Measurements from ENCODE around the gene SLC5A10. TPM values are rescaled to one million over a fixed set of nuclear protein-coding genes. Genes with fewer than 3 reads are reported as not detected.
A peak's percentile ranks its signal among the peaks of the same experiment; 100 is the strongest.

SLC5A10 gene
- total and polyA plus RNA-seq, 7 experiments from 2014 or later = 0.15 to 0.37 (median 0.17) TPM; not detected in 4

DNA sequence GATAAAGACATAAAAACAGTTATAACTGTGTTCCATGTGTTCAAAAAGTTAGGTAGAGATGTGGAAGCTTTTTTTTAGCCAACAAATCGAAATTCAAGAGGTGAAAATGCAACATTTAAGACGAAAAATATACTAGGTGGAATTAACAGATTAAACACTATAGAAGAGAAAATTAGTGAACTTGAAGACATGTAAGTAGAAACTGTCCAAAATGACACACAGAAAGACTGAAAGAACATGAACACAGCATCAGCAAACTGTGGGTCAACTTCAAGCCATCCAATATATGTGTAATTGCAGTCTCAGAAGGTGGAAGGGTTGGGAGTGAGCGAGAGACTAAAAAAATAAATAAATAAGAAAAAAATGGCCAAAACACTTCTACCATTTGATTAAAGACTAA lies 43.3 kb downstream of the SLC5A10 start:
- CTCF ChIA-PET = interaction anchor here (1.2 kb wide), 1 partner anchor 34 kb away, joined by 3 read pairs; no protein-coding TSS in a partner anchor
- H3K4me3 Mint-ChIP-seq = no peak overlapping the region

DNA sequence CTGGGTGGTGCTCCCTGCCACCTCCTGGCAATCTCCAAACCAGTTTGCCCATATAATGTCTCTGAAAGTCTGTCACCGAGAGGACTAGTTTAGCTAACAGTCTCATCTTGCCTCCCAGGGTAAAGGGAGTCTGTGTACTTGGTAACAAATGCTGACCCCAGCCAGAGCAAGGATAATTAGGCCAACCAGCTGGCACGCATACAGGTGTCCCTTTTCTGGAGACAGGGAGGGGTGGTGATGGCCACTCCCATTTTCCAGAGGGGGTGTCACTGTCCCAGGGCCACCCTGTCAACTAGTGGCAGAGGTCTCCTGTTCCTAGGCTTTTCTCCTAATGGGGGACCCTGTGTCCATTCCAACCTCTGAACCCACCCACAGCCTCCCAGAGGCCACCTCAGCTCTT lies 44.5 kb downstream of the SLC5A10 start:
- CTCF ChIA-PET = no interaction called here
- Histone ChIP-seq H3K4me1 (ENCODE audit: control insufficient read depth in 2 of 2, insufficient read depth in 2 of 2, low read length in 2 of 2) (peaks cover 15 to 24% of the 10 kb centered on the region in 2 donors), H3K4me3 (ENCODE audit: low read length) (no peak overlapping the region), H3K27ac (ENCODE audit: low read depth, low read length) (no peak overlapping the region), H3K36me3 (ENCODE audit: control insufficient read depth in 2 of 3, insufficient read depth in 3 of 3, low read length in 3 of 3) (peaks cover 0 to 24% (median 0%) of the 10 kb centered on the region in 3 experiments), H3K9me3 (ENCODE audit: control insufficient read depth in 2 of 3, low read length in 3 of 3) (peaks cover 0 to 7% (median 0%) of the 10 kb centered on the region in 3 experiments), H3K27me3 (ENCODE audit: control insufficient read depth in 2 of 2, insufficient read depth in 2 of 2, low read length in 2 of 2) (no peaks in the 10 kb centered on the region)
- peaks cover 0 to 16% (median 7%) of the 10 kb centered on the region in 11 donors for H3K9me3 Mint-ChIP-seq
- peaks cover 0 to 4% (median 0%) of the 10 kb centered on the region in 5 donors for H3K27me3 Mint-ChIP-seq
- ATAC-seq (no peak), DNase-seq (no peak)
- H3K4me3 Mint-ChIP-seq = no peak overlapping the region
- no peak overlapping the region for H3K27ac Mint-ChIP-seq
- POLR2A ChIA-PET = interaction anchor here (0.7 to 1.1 kb wide), 2 partner anchors 28 to 123 kb away, joined by 3 to 4 read pairs; no protein-coding TSS in a partner anchor
- intact Hi-C loops (cut with micrococcal nuclease) = no loop called here
- peaks cover 17 to 29% (median 22%) of the 10 kb centered on the region in 7 donors for H3K4me1 Mint-ChIP-seq
- peaks cover 6 to 23% (median 15%) of the 10 kb centered on the region in 5 donors for H3K36me3 Mint-ChIP-seq

More for the DNA sequence above, 43.3 kb downstream of the SLC5A10 start:
- no peak overlapping the region for H3K4me3 ChIP-seq (ENCODE audit: low read length)
- intact Hi-C loops (cut with micrococcal nuclease) = no loop called here
- no peak for ATAC-seq
- no peak for DNase-seq
- H3K27me3 Mint-ChIP-seq = peaks cover 0 to 4% (median 0%) of the 10 kb centered on the region in 5 donors
- POLR2A ChIA-PET = no interaction called here
- H3K27ac Mint-ChIP-seq = no peak overlapping the region
- H3K4me1 ChIP-seq (ENCODE audit: control insufficient read depth in 2 of 2, insufficient read depth in 2 of 2, low read length in 2 of 2) = peaks cover 13 to 24% of the 10 kb centered on the region in 2 donors
- H3K36me3 ChIP-seq (ENCODE audit: control insufficient read depth in 2 of 3, insufficient read depth in 3 of 3, low read length in 3 of 3) = peaks cover 0 to 13% (median 0%) of the 10 kb centered on the region in 3 experiments
- peaks cover 13 to 25% (median 18%) of the 10 kb centered on the region in 7 donors for H3K4me1 Mint-ChIP-seq
- peaks cover 0 to 7% (median 0%) of the 10 kb centered on the region in 3 experiments for H3K9me3 ChIP-seq (ENCODE audit: control insufficient read depth in 2 of 3, low read length in 3 of 3)
- peaks cover 0 to 16% (median 7%) of the 10 kb centered on the region in 11 donors for H3K9me3 Mint-ChIP-seq
- peaks cover 6 to 23% (median 15%) of the 10 kb centered on the region in 5 donors for H3K36me3 Mint-ChIP-seq
- no peak overlapping the region for H3K27ac ChIP-seq (ENCODE audit: low read depth, low read length)
- no peaks in the 10 kb centered on the region for H3K27me3 ChIP-seq (ENCODE audit: control insufficient read depth in 2 of 2, insufficient read depth in 2 of 2, low read length in 2 of 2)

DNA sequence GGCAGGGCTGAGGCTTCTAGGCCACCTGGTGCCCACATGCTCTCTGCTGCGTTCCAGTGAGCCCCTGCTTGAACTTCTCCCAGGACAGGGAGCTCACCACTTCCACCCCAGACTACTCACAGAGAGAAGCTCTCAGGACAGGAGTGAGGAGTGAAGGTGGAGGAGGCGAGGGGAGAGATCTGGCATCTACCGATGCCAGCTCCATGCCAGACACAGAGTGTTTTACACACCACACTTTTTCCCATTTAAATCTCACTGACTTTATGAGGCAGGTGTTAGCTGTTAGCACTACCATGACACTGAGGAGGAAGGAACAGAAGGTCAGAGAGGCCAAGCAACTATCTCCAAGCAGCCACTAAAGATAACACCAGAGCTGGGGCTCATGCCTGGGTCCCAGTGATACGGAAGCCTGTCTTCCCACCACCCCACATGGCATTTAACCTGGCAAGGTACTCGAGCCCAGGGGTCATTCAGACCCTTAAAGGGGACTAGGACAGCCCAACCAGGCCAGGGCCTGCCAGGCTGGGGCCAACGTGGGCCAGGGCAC lies 45.8 kb downstream of the SLC5A10 start:
- ChIA-PET CTCF (interaction anchor here (0.9 to 1.0 kb wide), 2 partner anchors 37 to 40 kb away, joined by 3 to 5 read pairs; no protein-coding TSS in a partner anchor), POLR2A (no interaction called here)
- Mint-ChIP-seq H3K4me1 (peaks cover 28 to 39% (median 29%) of the 10 kb centered on the region in 7 donors), H3K36me3 (peaks cover 6 to 23% (median 15%) of the 10 kb centered on the region in 5 donors), H3K9me3 (peaks cover 0 to 16% (median 7%) of the 10 kb centered on the region in 11 donors), H3K4me3 (no peak overlapping the region), H3K27ac (peak overlapping the region in 1 of 9 donors; percentile 34), H3K27me3 (peaks cover 0 to 4% (median 0%) of the 10 kb centered on the region in 5 donors)
- ATAC-seq (no peak), DNase-seq (no peak)
- Histone ChIP-seq H3K4me3 (ENCODE audit: low read length) (no peak overlapping the region), H3K27ac (ENCODE audit: low read depth, low read length) (no peak overlapping the region), H3K27me3 (ENCODE audit: control insufficient read depth in 2 of 2, insufficient read depth in 2 of 2, low read length in 2 of 2) (no peaks in the 10 kb centered on the region), H3K9me3 (ENCODE audit: control insufficient read depth in 2 of 3, low read length in 3 of 3) (peaks cover 0 to 7% (median 0%) of the 10 kb centered on the region in 3 experiments), H3K36me3 (ENCODE audit: control insufficient read depth in 2 of 3, insufficient read depth in 3 of 3, low read length in 3 of 3) (peaks cover 0 to 25% (median 0%) of the 10 kb centered on the region in 3 experiments), H3K4me1 (ENCODE audit: control insufficient read depth in 2 of 2, insufficient read depth in 2 of 2, low read length in 2 of 2) (peaks cover 23 to 25% of the 10 kb centered on the region in 2 donors)
- intact Hi-C loops (cut with micrococcal nuclease) = no loop called here

DNA sequence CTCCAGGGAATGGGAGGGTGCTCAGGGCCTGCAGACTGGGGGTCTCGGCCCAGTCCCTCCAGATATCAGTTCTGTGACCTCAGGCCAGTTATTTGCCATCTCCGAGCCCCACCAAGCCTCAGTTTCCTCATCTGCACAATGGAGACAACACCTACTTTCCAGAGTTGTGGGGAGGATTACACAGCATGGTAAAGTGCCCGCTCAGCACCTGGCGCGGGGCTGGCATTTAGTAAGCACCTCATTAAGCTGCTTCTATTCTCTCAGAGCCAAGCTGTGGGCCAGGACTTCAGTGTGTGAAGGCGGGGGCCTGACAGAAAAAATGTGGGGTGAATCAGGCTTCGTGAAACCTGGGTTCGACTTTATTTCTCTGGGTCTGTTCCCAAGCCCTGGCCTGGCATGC lies 47.4 kb downstream of the SLC5A10 start:
- Mint-ChIP-seq H3K36me3 (peaks cover 6 to 19% (median 15%) of the 10 kb centered on the region in 5 donors), H3K9me3 (peaks cover 0 to 16% (median 7%) of the 10 kb centered on the region in 11 donors), H3K4me1 (peaks cover 15 to 33% (median 25%) of the 10 kb centered on the region in 7 donors), H3K27me3 (no peaks in the 10 kb centered on the region), H3K27ac (no peak overlapping the region), H3K4me3 (no peak overlapping the region)
- Histone ChIP-seq H3K9me3 (ENCODE audit: control insufficient read depth in 2 of 3, low read length in 3 of 3) (peaks cover 0 to 7% (median 0%) of the 10 kb centered on the region in 3 experiments), H3K36me3 (ENCODE audit: control insufficient read depth in 2 of 3, insufficient read depth in 3 of 3, low read length in 3 of 3) (peaks cover 0 to 25% (median 0%) of the 10 kb centered on the region in 3 experiments), H3K4me3 (ENCODE audit: low read length) (no peak overlapping the region), H3K27ac (ENCODE audit: low read depth, low read length) (no peak overlapping the region), H3K4me1 (ENCODE audit: control insufficient read depth in 2 of 2, insufficient read depth in 2 of 2, low read length in 2 of 2) (peaks cover 19 to 24% of the 10 kb centered on the region in 2 donors), H3K27me3 (ENCODE audit: control insufficient read depth in 2 of 2, insufficient read depth in 2 of 2, low read length in 2 of 2) (no peaks in the 10 kb centered on the region)
- ChIA-PET CTCF (no interaction called here), POLR2A (no interaction called here)
- DNase-seq (no peak), ATAC-seq (no peak)
- intact Hi-C loops (cut with micrococcal nuclease) = no loop called here

DNA sequence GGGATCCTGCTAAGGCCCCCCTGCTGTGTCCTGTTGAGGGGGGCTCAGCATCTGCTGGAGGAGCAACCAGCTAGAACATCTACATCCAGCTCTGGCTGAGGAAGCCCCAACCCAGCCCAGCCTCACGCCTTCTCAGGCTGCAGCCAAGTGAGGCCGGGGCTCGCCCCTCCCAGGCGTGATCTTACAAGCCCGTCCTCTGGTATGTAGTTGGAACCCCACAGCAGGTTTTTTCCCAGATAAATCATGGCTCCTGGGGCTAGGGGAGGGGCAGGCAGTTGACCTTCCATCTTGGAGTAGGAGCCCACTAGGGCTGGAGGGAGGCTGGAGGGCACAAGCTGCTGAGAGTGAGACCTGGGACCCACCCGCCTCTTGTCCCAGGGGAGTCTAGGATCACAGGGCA lies 47.9 kb downstream of the SLC5A10 start:
- intact Hi-C loops (cut with micrococcal nuclease) = loop anchor here (5.0 to 10.0 kb wide), 3 partner anchors 38 to 185 kb away; partner anchors contain the start of gene PRPSAP2 (in 1 of the 2)
- peaks cover 4 to 18% (median 13%) of the 10 kb centered on the region in 5 donors for H3K36me3 Mint-ChIP-seq
- DNase-seq = no peak
- no peak overlapping the region for H3K4me3 ChIP-seq (ENCODE audit: low read length)
- H3K27me3 ChIP-seq (ENCODE audit: control insufficient read depth in 2 of 2, insufficient read depth in 2 of 2, low read length in 2 of 2) = no peaks in the 10 kb centered on the region
- no peak overlapping the region for H3K4me3 Mint-ChIP-seq
- ATAC-seq = no peak
- CTCF ChIA-PET = no interaction called here
- H3K9me3 Mint-ChIP-seq = peaks cover 0 to 15% (median 5%) of the 10 kb centered on the region in 11 donors
- peaks cover 0 to 25% (median 0%) of the 10 kb centered on the region in 3 experiments for H3K36me3 ChIP-seq (ENCODE audit: control insufficient read depth in 2 of 3, insufficient read depth in 3 of 3, low read length in 3 of 3)
- no peak overlapping the region for H3K27ac ChIP-seq (ENCODE audit: low read depth, low read length)
- H3K4me1 Mint-ChIP-seq = peaks cover 15 to 31% (median 25%) of the 10 kb centered on the region in 7 donors
- H3K9me3 ChIP-seq (ENCODE audit: control insufficient read depth in 2 of 3, low read length in 3 of 3) = peaks cover 0 to 7% (median 0%) of the 10 kb centered on the region in 3 experiments
- H3K4me1 ChIP-seq (ENCODE audit: control insufficient read depth in 2 of 2, insufficient read depth in 2 of 2, low read length in 2 of 2) = peaks cover 18 to 27% of the 10 kb centered on the region in 2 donors
- H3K27me3 Mint-ChIP-seq = no peaks in the 10 kb centered on the region
- no peak overlapping the region for H3K27ac Mint-ChIP-seq
- POLR2A ChIA-PET = no interaction called here

DNA sequence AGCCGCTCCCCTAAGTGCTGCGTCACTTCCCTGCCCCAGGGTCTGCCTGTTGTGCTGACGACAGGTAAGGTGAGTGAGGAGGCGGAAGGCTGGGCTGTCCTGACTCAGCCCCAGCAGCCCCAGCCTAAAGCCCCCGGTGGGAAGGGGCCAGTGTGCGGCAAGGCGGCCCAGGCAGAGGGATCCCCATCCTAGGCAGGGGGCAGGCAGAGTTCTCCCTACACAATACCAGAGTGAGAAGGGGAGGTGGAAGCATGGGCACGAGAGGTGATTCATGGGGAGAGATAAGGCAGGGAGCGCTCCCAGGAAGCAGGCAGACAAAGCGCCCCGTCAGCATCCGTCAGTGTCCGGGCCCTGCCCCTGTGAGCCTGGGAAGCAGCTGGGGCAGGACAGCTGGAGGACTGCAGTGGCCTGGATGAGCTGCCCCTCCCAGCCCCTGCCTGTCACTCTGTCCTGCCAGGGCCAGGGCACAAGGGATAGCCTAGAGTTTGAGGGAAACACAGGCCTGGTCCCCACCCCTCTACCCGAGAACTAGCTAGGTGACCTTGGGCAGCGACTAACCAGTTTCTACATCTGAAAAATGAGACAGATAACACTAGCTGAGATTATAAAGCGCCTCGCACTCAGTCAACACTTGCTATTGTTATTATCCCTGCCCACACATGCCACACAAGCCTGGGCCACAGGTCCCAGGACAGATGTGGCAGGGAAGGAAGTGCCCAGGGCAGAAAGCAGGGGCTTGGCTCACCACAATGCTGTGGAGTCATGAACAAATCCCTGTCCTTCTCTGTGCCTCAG lies 48.8 kb downstream of the SLC5A10 start:
- Histone ChIP-seq H3K36me3 (ENCODE audit: control insufficient read depth in 2 of 3, insufficient read depth in 3 of 3, low read length in 3 of 3) (peaks cover 0 to 25% (median 0%) of the 10 kb centered on the region in 3 experiments), H3K27ac (ENCODE audit: low read depth, low read length) (no peak overlapping the region), H3K4me1 (ENCODE audit: control insufficient read depth in 2 of 2, insufficient read depth in 2 of 2, low read length in 2 of 2) (peaks cover 18 to 30% of the 10 kb centered on the region in 2 donors), H3K4me3 (ENCODE audit: low read length) (no peak overlapping the region), H3K9me3 (ENCODE audit: control insufficient read depth in 2 of 3, low read length in 3 of 3) (peaks cover 0 to 6% (median 0%) of the 10 kb centered on the region in 3 experiments), H3K27me3 (ENCODE audit: control insufficient read depth in 2 of 2, insufficient read depth in 2 of 2, low read length in 2 of 2) (no peaks in the 10 kb centered on the region)
- Mint-ChIP-seq H3K36me3 (peaks cover 0 to 13% (median 5%) of the 10 kb centered on the region in 5 donors), H3K4me1 (peaks cover 15 to 34% (median 25%) of the 10 kb centered on the region in 7 donors), H3K27me3 (no peaks in the 10 kb centered on the region), H3K4me3 (no peak overlapping the region), H3K9me3 (peaks cover 0 to 7% (median 0%) of the 10 kb centered on the region in 11 donors), H3K27ac (no peak overlapping the region)
- ATAC-seq (no peak), DNase-seq (no peak)
- CTCF ChIA-PET = no interaction called here
- POLR2A ChIA-PET = no interaction called here
- intact Hi-C loops (cut with micrococcal nuclease) = loop anchor here (5.0 to 10.0 kb wide), 3 partner anchors 38 to 186 kb away; partner anchors contain the start of gene PRPSAP2 (in 1 of the 2)
